GM19035 (cell line): ENCODE data around the gene DYNLL2.
"Not testable (repeated sequence)": the region's sequence is repeated elsewhere in the genome, so short reads cannot be mapped to it uniquely, and the experiment has no call there.

Source experiments
- ATAC-seq: cut with Tn5 transposase; IDR thresholded peaks from one replicate; pipeline ENCODE4 v1.9.1; 2021; ENCODE audit not compliant: unreplicated experiment

Gene DYNLL2

GRCh38 chr17:58066401-58066800 lies 16.8 kb upstream of the DYNLL2 start:
- ATAC-seq = no peak

- ATAC-seq = no peak
These were observed 10.4 kb upstream of the DYNLL2 start for GRCh38 chr17:58072862-58073261.

- not testable (repeated sequence) for ATAC-seq
These were observed 10.0 kb upstream of the DYNLL2 start for GRCh38 chr17:58073266-58073665.

- not testable (repeated sequence) for ATAC-seq
These were observed 8.8 kb upstream of the DYNLL2 start for GRCh38 chr17:58074406-58074805.

GRCh38 chr17:58079300-58080033 lies 3.8 kb upstream of the DYNLL2 start:
- no peak for ATAC-seq

GRCh38 chr17:58081646-58082340 lies 1.4 kb upstream of the DYNLL2 start:
- no peak for ATAC-seq

GRCh38 chr17:58082341-58082869 lies 814 bp upstream of the DYNLL2 start:
- ATAC-seq = no peak

- peak; percentile 48 for ATAC-seq
These were observed 485 bp downstream of the DYNLL2 start for GRCh38 chr17:58083491-58084316.

- no peak for ATAC-seq
These were observed 1.2 kb downstream of the DYNLL2 start for GRCh38 chr17:58084317-58084981.

- ATAC-seq = no peak
These were observed 2.0 kb downstream of the DYNLL2 start for GRCh38 chr17:58085039-58085715.

- ATAC-seq = no peak
These were observed 3.7 kb downstream of the DYNLL2 start for GRCh38 chr17:58086953-58087352.

- ATAC-seq = no peak
These were observed 5.4 kb downstream of the DYNLL2 start for GRCh38 chr17:58088624-58089023.

- no peak for ATAC-seq
These were observed 5.9 kb downstream of the DYNLL2 start for GRCh38 chr17:58089111-58089510.

- no peak for ATAC-seq
These were observed 7.9 kb downstream of the DYNLL2 start for GRCh38 chr17:58091024-58091567.

GRCh38 chr17:58092101-58092796 lies 9.0 kb downstream of the DYNLL2 start:
- no peak for ATAC-seq

- no peak for ATAC-seq
These were observed 9.7 kb downstream of the DYNLL2 start for GRCh38 chr17:58092797-58093385.

GRCh38 chr17:58094118-58094517 lies 10.9 kb downstream of the DYNLL2 start:
- no peak for ATAC-seq

- no peak for ATAC-seq
These were observed 13.7 kb downstream of the DYNLL2 start for GRCh38 chr17:58096892-58097291.
